Prostate gland (tissue), 2 donors: ENCODE measurements around the gene ZNF511. TPM values are rescaled to one million over a fixed set of nuclear protein-coding genes. Genes with fewer than 3 reads are reported as not detected.
"Not testable (repeated sequence)": the region's sequence is repeated elsewhere in the genome, so short reads cannot be mapped to it uniquely, and the experiment has no call there.

Experiments used
- DNase-seq: peaks from one replicate; pipeline ENCODE4 v3.0.0-alpha.2; 2019; ENCODE audit warnings: low spot score
- H3K27ac ChIP-seq, 2 donors: fragments of 200-600 bp; sonication (generic); 2 replicates each; pipeline ENCODE4 v1.5.1; 2017 to 2019
- H3K27me3 ChIP-seq: fragments of 200-600 bp; sonication (generic); replicated peaks from 2 replicates; pipeline ENCODE4 v1.5.1; 2019; ENCODE audit not compliant: insufficient read depth
- H3K36me3 ChIP-seq, 2 donors: fragments of 200-600 bp; sonication (generic); 1 replicate in 1 of 2; 2 replicates in 1 of 2; pipeline versions ENCODE4 v1.5.1 to v1.8.1; 2017 to 2019
- H3K4me1 ChIP-seq: fragments of 200-600 bp; sonication (generic); replicated peaks from 2 replicates; pipeline ENCODE4 v1.5.1; 2019
- H3K4me3 ChIP-seq, 2 donors: fragments of 200-600 bp; sonication (generic); 2 replicates each; pipeline ENCODE4 v1.5.1; 2017 to 2019
- H3K9me3 ChIP-seq: fragments of 200-600 bp; sonication (generic); 2 replicates; pipeline ENCODE4 v1.5.1; 2017
- POLR2A ChIP-seq: fragments of 450-650 bp; IDR thresholded peaks from one replicate; pipeline ENCODE4 v1.6.1; 2016; ENCODE audit warnings: antibody characterized with exemption, mild to moderate bottlenecking
- POLR2AphosphoS5 ChIP-seq: sonication (generic); formaldehyde crosslinking; IDR thresholded peaks from one replicate; pipeline ENCODE4 v1.6.1; 2017; ENCODE audit warnings: antibody characterized with exemption
- WGBS: methylation state at CpG from one replicate; pipeline ENCODE4 v1.1.5; 2018; 5-methylcytosine and 5-hydroxymethylcytosine counted together
- intact Hi-C: fragments of 100-400 bp; cut with DNase I; formaldehyde crosslinking; loops from one replicate; pipeline ENCODE4 v1.14.2; 2022
- total RNA-seq, 2 donors: library from RNA; depleted of rRNA; stranded (reverse); fragments of >200 nt; gene quantifications; one replicate each; pipeline ENCODE4 v1.1.0, GENCODE V29; 2016
- TF ChIP-seq, protein P1 (sequence below), 4 experiments: fragments of 200-600 bp in 2 of 4; fragments of 450-650 bp in 2 of 4; sonication (generic) in 2 of 4; IDR thresholded peaks; 1 replicate in 3 of 4; 2 replicates in 1 of 4; pipeline ENCODE4 v1.5.1; 2016 to 2019; ENCODE audit warnings: antibody characterized with exemption in 4 of 4, mild to moderate bottlenecking in 2 of 4, moderate library complexity in 2 of 4

ZNF511 gene
- total RNA-seq, 2 donors from 2014 or later: 52.8 to 57.6 TPM

DNA sequence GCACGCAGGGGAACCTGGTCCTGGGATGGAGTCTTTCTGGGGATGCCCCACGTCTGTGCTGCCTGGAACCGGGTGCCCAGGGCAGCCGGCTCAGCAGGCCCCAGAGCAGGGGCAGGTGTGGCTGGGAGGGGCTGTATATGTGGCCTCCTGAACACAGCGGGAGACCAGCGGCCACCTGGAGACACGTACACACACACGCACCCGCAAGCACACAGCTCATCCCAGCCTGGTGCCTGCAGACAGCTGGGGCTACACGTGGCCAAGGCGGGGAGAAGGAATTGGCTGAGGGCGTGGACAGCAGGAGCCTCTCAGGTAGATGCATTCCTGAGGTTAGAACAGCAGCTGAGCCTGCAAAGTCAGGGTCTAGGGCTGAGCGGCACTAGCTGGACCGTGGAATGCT lies 46.0 kb upstream of the ZNF511 start:
- Histone ChIP-seq H3K27ac (no peak overlapping the region), H3K9me3 (no peaks in the 10 kb centered on the region), H3K36me3 (no peaks in the 10 kb centered on the region), H3K4me1 (peaks cover 16% of the 10 kb centered on the region), H3K4me3 (peak overlapping the region in 1 of 2 donors; percentile 84), H3K27me3 (no peaks in the 10 kb centered on the region)
- 85% methylated on average over 14 of the region's 14 CpGs for WGBS
- TF ChIP-seq, protein P1, sequence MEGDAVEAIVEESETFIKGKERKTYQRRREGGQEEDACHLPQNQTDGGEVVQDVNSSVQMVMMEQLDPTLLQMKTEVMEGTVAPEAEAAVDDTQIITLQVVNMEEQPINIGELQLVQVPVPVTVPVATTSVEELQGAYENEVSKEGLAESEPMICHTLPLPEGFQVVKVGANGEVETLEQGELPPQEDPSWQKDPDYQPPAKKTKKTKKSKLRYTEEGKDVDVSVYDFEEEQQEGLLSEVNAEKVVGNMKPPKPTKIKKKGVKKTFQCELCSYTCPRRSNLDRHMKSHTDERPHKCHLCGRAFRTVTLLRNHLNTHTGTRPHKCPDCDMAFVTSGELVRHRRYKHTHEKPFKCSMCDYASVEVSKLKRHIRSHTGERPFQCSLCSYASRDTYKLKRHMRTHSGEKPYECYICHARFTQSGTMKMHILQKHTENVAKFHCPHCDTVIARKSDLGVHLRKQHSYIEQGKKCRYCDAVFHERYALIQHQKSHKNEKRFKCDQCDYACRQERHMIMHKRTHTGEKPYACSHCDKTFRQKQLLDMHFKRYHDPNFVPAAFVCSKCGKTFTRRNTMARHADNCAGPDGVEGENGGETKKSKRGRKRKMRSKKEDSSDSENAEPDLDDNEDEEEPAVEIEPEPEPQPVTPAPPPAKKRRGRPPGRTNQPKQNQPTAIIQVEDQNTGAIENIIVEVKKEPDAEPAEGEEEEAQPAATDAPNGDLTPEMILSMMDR (IDR thresholded peaks at IDR 0.05): no peak
- TF ChIP-seq POLR2A (no peak), POLR2AphosphoS5 (no peak)
- no peak for DNase-seq
- intact Hi-C loops: no loop called here

DNA sequence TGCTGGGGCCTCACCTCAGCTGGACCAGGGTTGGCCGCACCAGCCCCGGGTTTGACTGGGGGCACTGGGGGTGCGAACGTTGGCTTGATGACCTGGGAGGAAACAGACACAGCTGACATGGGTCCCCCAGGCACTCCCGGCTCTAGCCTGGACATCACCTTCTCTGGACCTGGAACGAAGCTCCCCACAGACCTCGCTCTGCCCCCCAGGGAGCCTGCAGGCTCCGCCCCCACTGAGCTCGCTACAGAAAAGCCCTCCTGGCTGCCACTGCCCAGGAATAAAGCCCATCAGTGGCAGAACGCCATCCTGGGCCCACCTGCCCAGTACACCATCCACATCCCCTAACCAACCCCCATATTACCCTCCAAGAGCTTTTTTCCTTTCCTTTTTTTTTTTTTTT lies 45.0 kb upstream of the ZNF511 start:
- peaks cover 9% of the 10 kb centered on the region for H3K4me1 ChIP-seq
- no peak for TF ChIP-seq POLR2A
- TF ChIP-seq, protein P1 (IDR thresholded peaks at IDR 0.05): no peak
- H3K4me3 ChIP-seq: no peak overlapping the region
- intact Hi-C loops: no loop called here
- H3K27me3 ChIP-seq: no peaks in the 10 kb centered on the region
- H3K36me3 ChIP-seq: no peaks in the 10 kb centered on the region
- 87% methylated on average over 10 of the region's 10 CpGs for WGBS
- DNase-seq: no peak
- no peak overlapping the region for H3K27ac ChIP-seq
- no peaks in the 10 kb centered on the region for H3K9me3 ChIP-seq

DNA sequence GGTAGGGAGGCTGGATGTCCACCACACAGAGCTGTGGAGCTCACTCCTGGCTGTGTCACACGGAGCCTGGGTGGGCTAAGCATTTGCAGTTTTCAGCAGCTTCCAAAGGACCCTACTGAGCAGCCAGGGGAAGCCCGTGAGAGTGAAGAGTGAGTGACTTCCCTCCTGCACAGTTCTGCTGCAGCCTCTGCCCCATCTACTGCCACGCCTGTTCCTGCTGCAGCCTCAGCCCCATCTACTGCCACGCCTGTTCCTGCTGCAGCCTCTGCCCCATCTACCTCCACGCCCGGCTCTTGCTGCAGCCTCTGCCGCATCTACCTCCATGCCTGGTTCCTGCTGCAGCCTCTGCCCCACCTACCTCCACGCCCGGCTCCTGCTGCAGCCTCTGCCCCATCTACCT lies 44.3 kb upstream of the ZNF511 start:
- 78% methylated on average over 9 of the region's 9 CpGs for WGBS
- Histone ChIP-seq H3K4me3 (no peak overlapping the region), H3K27me3 (no peaks in the 10 kb centered on the region), H3K9me3 (no peaks in the 10 kb centered on the region), H3K36me3 (no peaks in the 10 kb centered on the region), H3K27ac (no peak overlapping the region), H3K4me1 (peaks cover 6% of the 10 kb centered on the region)
- TF ChIP-seq, protein P1 (IDR thresholded peaks at IDR 0.05): no peak
- TF ChIP-seq POLR2A: no peak
- TF ChIP-seq POLR2AphosphoS5: no peak
- DNase-seq: no peak
- intact Hi-C loops: no loop called here

DNA sequence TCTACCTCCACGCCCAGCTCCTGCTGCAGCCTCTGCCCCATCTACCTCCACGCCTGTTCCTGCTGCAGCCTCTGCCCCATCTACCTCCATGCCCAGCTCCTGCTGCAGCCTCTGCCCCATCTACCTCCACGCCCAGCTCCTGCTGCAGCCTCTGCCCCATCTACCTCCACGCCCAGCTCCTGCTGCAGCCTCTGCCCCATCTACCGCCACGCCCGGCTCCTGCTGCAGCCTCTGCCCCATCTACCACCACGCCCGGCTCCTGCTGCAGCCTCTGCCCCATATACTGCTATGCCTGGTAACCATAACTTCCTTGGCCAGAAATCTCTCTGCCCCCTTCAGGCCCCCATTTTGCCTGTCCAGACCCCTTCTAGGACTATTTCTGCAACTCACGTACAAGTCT lies 43.7 kb upstream of the ZNF511 start:
- 86% methylated on average over 10 of the region's 10 CpGs for WGBS
- H3K4me3 ChIP-seq, H3K36me3 ChIP-seq, H3K9me3 ChIP-seq, DNase-seq, H3K4me1 ChIP-seq, H3K27ac ChIP-seq, H3K27me3 ChIP-seq, intact Hi-C loops: not testable (repeated sequence)

DNA sequence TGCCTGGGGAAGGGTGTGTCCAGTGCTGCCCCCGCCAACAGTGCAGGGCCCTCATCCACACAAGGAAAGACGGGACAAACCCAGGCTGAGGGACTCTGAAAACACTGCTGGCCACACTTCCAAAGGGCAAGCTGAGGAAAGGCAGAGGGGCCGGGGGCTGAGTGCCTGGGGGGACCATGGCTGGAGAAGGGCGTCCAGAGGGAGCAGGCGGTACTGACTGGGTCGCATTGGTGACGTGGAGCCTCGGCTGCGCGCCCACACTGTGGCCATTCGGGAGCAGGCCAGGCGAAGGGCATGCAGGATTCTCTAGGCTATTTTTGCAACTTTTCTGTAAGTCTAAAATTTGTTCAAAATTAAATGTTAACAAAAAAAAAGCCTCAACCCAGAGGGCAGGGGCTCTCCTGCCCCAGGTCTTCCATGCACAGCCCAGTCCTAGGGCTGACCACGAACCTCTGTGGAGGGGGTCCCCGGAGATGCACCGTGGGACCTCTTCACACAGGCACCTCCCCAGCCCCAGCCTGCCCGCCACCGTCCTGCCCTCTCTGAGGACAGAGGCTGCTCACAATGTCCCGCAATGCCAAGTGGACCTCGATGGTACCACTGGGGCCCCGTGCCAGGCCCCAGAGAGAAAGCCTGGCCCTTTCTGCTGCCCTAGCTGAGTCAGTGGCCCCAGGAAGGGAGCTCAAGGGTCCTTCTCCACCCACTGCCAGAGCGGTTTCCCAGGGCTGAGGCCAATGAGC lies 42.5 kb upstream of the ZNF511 start:
- no peak for DNase-seq
- 87% methylated on average over 21 of the region's 21 CpGs for WGBS
- H3K27me3 ChIP-seq: no peaks in the 10 kb centered on the region
- H3K4me3 ChIP-seq: no peak overlapping the region
- intact Hi-C loops: no loop called here
- H3K9me3 ChIP-seq: no peaks in the 10 kb centered on the region
- no peak for TF ChIP-seq POLR2AphosphoS5
- no peak for TF ChIP-seq POLR2A
- TF ChIP-seq, protein P1 (IDR thresholded peaks at IDR 0.05): no peak
- H3K27ac ChIP-seq: no peak overlapping the region
- peaks cover 6% of the 10 kb centered on the region for H3K4me1 ChIP-seq
- no peaks in the 10 kb centered on the region for H3K36me3 ChIP-seq
